ENCODE measurements around the gene KLK8.
"Not testable (repeated sequence)": the region's sequence is repeated elsewhere in the genome, so short reads cannot be mapped to it uniquely, and the experiment has no call there.

The KLK8 gene

GRCh38 chr19:50982186-50982585, 19.2 kb downstream of the KLK8 start:
- no peak for DNase-seq (ENCODE audit: low read depth in 2 of 2)

DNA sequence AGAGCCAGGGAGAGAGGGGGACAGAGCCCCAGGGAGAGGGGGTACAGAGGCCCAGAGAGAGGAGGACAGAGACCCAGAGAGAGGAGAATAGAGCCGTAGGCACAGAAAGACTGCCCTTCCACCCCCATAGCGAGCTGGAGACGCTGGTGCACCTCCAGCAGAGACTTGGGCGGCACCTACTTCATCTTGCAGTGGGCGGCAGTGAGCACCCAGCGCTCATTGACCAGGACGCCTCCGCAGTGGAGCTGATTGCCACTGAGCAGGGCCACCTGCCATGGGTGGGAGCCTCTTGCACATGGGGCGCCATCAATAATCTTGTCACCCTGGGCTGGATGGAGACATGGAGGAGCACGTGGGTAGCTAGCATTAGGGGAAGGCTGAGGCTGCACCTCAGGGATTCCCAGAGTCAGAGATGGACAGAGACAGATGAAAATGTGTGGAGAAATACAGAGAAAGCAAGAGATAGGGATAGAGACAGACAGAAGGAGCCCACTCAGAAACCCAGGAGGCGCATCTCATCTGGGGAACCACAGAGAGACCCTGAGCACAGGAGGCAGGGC, 19.7 kb downstream of the KLK8 start:
- no peak for DNase-seq (ENCODE audit: low read depth in 2 of 2)

- no peak for DNase-seq (ENCODE audit: low read depth in 2 of 2)
Observed at GRCh38 chr19:50980208-50980607, 21.2 kb downstream of the KLK8 start.

DNA sequence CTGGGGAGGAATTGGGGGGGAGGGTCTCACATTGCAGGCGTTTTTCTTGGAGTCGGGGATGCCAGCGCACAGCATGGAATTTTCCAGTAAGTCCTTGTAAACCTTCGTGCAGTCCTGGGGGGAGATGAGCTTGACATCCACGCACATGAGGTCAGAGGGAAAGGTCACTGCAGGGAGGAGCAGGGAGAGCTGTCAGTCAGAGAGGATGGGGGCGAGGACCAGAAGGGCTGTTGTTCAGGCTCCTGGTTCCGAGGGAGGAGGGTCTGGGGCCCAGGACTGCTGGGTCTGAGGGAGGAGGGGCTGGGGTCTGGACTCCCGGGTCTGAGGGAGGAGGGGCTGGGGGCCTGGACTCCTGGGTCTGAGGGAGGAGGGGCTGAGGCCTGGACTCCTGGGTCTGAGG, 21.6 kb downstream of the KLK8 start:
- no peak for DNase-seq (ENCODE audit: low read depth in 2 of 2)

GRCh38 chr19:50978772-50979390, 22.5 kb downstream of the KLK8 start:
- no peak for DNase-seq (ENCODE audit: low read depth in 2 of 2)

GRCh38 chr19:50977626-50978025, 23.8 kb downstream of the KLK8 start:
- DNase-seq (ENCODE audit: low read depth in 2 of 2) = no peak

DNA sequence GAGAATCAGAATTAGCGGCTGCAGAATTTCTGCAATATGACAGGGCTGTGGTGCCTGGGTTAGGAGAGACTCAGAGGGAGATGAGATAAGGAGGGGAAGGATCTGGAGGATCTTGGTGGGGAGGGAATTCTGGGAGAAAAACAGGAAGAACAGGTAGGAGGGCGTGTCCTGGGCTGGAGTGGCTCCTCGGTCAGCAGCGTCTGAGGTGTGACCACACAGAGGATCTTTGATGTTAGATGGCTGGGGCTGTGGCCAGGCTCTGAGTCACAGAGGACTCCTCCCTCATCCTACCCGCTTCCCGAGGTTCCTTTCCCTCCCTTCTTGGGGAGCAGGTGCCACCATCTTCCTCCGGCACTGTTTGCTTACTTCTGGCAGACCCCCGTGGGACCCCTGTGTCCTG, 25.6 kb downstream of the KLK8 start:
- DNase-seq (ENCODE audit: low read depth in 2 of 2) = no peak

DNA sequence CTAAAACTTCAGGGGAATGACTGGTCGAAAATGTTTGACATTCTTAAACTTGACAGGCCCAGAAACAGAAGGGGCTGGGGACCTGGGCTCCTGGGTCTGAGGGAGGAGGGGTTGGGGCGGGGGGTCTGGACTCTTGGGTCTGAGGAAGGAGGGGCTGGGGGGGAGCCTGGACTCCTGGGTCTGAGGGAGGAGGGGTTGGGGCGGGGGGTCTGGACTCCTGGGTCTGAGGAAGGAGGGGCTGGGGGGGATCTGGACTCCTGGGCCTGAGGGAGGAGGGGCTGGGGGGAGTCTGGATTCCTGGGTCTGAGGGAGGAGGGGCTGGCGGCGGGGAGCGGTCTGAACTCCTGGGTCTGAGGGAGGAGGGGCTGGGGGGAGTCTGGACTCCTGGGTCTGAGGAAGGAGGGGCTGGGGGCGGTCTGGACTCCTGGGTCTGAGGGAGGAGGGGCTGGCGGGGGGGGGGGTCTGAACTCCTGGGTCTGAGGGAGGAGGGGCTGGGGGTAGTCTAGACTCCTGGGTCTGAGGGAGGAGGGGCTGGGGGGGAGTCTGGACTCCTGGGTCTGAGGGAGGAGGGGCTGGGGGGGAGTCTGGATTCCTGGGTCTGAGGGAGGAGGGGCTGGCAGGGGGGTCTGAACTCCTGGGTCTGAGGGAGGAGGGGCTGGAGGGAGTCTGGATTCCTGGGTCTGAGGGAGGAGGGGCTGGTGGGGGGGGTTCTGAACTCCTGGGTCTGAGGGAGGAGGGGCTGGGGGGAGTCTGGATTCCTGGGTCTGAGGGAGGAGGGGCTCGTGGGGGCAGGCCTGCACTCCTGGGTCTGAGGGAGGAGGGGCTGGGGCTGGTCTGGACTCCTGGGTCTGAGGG, 26.5 kb downstream of the KLK8 start:
- no peak for DNase-seq (ENCODE audit: low read depth in 2 of 2)

DNA sequence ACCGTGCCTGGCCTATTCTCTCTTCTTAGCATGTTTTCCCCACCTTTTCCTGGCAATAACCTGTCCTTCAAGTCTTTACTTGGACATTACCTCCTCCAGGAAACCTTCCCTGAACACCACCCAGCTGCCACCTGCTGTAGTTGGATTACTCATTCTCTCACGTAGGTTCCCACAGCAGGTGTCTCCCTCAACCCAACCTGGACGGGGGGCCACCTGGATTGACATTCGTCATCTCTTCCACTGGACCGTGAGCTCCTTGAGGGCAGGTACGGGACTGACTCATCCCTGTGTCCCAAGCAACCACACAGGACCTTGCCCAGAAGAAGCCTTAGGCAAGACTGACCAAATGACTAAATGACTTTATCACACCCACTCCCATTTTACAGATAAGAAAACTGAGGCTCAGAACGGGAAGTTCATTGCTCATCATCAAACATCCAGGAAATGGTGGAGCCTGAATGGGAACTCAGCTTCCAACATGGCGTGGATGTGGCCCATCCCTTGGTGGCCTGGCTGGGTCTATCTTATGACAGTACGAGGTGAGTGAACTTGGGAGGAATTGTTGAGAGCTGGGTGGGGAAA, 28.5 kb downstream of the KLK8 start:
- no peak for DNase-seq (ENCODE audit: low read depth in 2 of 2)

- not testable (repeated sequence) for DNase-seq (ENCODE audit: low read depth in 2 of 2)
Observed at GRCh38 chr19:50969810-50970209, 31.6 kb downstream of the KLK8 start.

DNA sequence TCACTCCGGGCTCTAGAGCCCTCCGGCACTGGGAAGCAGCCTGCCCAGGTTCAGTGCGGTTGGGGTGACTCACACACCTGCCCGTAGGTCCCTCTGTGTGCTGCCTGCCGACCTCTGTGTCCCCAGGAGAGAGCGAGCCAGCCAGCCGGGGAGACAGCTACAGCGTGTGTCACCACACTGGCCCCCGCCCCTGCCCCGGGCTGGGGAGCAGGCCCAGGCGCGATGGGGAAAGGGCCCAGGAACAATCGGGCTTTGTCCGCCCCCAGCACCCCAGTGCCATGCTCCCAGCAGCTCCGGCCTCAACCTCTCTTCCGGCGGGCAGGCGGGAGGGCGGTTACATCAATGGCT, 32.0 kb downstream of the KLK8 start, which contains the start of gene KLK6:
Gene KLK6, minus strand, starts transcription at position 179 of the 348 bp plus-strand sequence. CDS start 1,487 bp downstream, outside the sequence.
- DNase-seq (ENCODE audit: low read depth in 2 of 2) = no peak

DNA sequence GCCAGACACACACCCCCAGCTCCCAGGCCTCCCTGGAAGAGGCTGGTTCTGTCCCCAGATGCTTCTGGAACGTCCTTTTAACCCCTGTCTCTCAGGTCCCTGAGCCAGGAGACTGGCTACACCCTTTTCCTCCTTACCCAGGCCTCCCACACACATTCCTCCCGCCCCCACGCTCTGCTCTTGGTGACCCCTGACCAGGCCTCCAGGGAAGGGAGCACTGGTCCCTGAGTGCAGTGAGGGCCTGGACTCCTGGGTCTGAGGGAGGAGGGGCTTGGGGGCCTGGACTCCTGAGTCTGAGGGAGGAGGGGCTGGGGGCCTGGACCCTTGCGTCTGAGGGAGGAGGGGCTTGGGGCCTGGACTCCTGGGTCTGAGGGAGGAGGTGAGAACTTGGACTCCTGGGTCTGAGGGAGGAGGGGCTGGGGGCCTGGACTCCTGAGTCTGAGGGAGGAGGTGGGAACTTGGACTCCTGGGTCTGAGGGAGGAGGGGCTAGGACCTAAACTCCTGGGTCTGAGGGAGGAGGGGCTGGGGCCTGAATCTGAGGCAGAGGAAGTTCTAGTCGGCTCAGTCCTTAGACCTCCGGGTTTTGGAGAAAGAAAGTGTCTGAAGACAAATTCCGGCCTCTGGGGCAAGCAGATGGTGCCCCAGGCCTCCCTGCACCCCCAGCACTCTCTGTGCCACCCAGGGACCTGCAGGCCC, 32.5 kb downstream of the KLK8 start:
- no peak for DNase-seq (ENCODE audit: low read depth in 2 of 2)

- DNase-seq (ENCODE audit: low read depth in 2 of 2) = no peak
Observed at GRCh38 chr19:50967929-50968715, 33.3 kb downstream of the KLK8 start.

DNA sequence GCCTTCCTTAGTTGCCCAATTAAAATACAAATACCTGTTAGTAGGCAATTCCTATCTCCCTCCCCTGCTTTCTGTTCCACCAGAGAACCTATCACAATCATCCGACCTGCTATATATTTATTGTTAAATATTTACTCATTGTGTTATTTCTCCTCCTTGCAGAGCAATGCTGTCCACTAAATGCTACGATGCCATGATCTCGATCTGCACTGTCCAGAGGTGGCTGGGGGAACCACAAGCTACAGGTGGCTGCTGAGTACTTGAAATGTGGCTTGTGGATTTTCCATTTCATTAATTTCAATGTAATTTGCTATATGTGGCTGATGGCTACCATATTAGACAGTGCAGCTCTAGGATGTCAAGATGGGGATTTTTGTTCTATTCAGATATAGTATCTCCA, 37.1 kb downstream of the KLK8 start:
- DNase-seq (ENCODE audit: low read depth in 2 of 2) = no peak

GRCh38 chr19:50963381-50963780, 38.0 kb downstream of the KLK8 start:
- DNase-seq (ENCODE audit: low read depth in 2 of 2) = no peak

GRCh38 chr19:50962245-50962644, 39.2 kb downstream of the KLK8 start:
- no peak for DNase-seq (ENCODE audit: low read depth in 2 of 2)

DNA sequence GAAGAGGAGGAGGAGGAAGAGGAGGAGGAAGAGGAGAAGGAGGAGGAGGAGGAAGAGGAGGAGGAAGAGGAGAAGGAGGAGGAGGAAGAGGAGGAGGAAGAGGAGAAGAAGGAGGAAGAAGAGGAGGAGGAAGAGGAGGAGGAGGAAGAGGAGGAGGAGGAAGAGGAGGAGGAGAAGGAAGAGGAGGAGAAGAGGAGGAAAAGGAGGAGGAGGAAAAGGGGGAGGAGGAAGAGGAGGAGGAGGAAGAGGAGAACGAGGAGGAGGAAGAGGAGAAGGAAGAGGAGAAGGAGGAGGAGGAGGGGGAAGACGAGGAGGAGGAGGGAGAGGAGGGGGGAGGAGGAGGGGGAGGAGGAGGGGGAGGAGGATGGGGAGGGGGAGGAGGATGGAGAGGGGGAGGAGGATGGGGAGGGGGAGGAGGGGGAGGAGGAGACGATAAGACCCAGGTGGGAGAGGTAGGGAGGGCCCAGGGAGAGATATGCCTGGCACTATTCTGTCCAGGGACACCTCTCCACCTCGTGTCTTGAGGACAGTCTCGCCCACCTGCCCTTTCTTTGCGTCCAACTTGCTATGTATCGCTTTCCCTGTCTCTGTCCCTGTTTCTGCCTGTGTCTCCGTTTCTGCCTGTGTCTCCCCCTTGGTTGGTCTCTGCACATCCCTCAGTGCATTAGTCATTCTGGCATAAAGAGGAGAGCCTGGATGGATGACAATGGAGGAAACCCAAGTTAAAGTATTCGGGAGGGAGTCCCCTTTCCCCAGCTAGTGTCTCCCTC, 41.5 kb downstream of the KLK8 start:
- DNase-seq (ENCODE audit: low read depth in 2 of 2) = no peak

GRCh38 chr19:50957587-50957986, 43.8 kb downstream of the KLK8 start:
- no peak for DNase-seq (ENCODE audit: low read depth in 2 of 2)

- DNase-seq (ENCODE audit: low read depth in 2 of 2) = no peak
Observed at GRCh38 chr19:50952910-50953309, 48.5 kb downstream of the KLK8 start, which contains the start of gene KLK5. KLK5 (minus strand) TSS chr19:50953038; CDS start chr19:50952657, 381 bp downstream.

DNA sequence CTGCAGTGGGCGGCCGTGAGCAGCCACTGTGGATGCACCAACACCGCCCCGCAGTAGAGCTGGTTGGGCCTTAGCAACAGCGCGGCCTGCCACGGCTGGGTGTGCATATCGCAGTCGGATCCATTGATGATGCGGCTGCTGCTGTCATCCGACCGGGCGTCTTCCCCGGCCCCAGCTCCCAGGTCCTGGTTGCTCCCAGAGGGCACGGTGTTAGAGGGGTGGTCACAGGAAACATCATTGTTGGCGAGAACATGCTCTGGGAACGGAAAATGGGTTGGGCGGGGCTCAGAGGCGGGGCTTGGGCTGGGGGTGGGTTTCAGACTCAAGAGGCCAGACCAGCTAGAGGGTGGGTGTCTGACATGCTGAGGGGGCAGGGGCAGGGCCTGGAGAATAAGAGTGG, 51.5 kb downstream of the KLK8 start:
- DNase-seq (ENCODE audit: low read depth in 2 of 2) = no peak

Measured in stimulated activated CD8-positive, alpha-beta memory T cell treated with anti-CD3 and anti-CD28 coated beads, Interleukin-7, amount 100 ng/mL, for 4 hours (primary cell).